C4-2B (cell line): Measurements from ENCODE around the gene WDR72.

Experiments used
- H3K27ac ChIP-seq: fragments of 450-650 bp; 2 replicates; pipeline ENCODE4 v1.5.1; 2017
- CTCF ChIP-seq: fragments of 450-650 bp; conservative IDR thresholded peaks from 2 replicates; pipeline ENCODE4 v1.5.1; 2017; ENCODE audit warnings: mild to moderate bottlenecking
- ZFX ChIP-seq: fragments of 450-650 bp; IDR thresholded peaks from 2 replicates; pipeline ENCODE4 v1.6.1; 2017

Gene WDR72

DNA sequence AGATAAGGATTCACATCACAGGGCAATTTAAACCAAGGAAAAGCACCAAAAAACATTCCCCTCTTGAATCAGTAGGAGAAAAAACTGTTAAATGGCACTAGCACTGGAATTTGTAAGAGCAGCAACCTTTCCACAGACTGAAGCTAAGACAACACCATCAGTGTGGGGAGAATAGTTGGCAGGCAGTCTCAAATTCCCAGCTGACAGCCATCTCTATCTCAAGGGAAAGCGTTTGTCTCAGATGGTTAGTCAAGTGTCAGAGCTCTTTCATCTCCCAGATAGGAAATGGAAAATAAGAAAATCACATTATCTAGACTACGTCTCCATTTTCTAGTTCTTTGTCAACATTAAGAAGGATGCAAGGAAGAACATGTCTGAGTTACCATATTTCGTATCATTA is 228.7 kb downstream of the WDR72 start:
- TF ChIP-seq CTCF, result no peak
- no peak overlapping the region for H3K27ac ChIP-seq

- TF ChIP-seq ZFX (no peak), CTCF (no peak)
- no peak overlapping the region for H3K27ac ChIP-seq
Observed at GRCh38 chr15:53527996-53528395, 231.5 kb downstream of the WDR72 start.

- H3K27ac ChIP-seq, result no peak overlapping the region
- TF ChIP-seq CTCF, result no peak
- TF ChIP-seq ZFX, result no peak
Observed at GRCh38 chr15:53525894-53526293, 233.6 kb downstream of the WDR72 start.

DNA sequence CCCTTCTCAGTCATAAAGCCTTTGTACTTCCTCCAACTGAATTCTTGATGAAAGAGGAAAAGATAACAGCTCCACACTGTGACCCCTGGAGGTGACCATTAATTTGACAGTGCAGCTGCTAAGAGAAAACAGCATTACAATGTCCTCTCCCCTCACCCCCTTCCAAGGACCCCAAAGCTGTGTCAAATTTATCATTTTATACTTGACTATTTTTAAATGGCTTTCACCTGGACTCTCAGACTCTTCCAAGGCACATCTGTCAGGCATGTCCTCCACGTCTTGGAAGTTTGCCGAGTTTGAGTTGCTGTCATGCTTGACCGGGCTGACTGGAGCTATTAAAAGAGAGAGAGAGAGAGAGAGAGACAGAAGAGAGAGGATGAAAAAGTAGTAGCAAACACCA is 236.5 kb downstream of the WDR72 start:
- no peak overlapping the region for H3K27ac ChIP-seq
- no peak for TF ChIP-seq ZFX
- TF ChIP-seq CTCF, result no peak

DNA sequence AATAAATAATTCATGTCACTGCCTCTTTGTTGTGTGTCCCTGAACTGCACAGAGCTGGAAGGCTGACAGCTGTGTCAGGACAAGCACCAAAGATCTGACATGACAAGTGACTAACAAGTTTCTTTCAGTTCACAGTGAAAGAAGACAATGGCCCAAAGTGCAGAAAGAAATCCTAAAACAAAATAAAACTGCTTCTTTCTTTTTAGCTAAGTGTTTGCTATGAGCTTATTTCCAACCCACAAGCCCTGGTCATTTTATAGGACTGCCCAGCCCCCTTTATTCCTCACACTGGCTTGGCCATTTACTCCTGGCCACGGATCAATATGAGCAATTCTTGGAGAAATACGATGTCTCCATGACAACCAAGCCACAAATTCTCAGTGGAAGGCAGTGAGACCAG is 238.5 kb downstream of the WDR72 start:
- H3K27ac ChIP-seq, result no peak overlapping the region
- TF ChIP-seq ZFX (no peak), CTCF (no peak)

- TF ChIP-seq CTCF, result no peak
- TF ChIP-seq ZFX, result no peak
- H3K27ac ChIP-seq, result no peak overlapping the region
Observed at GRCh38 chr15:53513431-53513830, 246.0 kb downstream of the WDR72 start.

GRCh38 chr15:53512029-53512428 is 247.4 kb downstream of the WDR72 start:
- H3K27ac ChIP-seq, result no peak overlapping the region
- TF ChIP-seq CTCF (peak; percentile 21), ZFX (no peak)
